Prostate gland (tissue), 2 donors: ENCODE measurements around the gene DMXL2.

Source experiments
- CTCF ChIP-seq, 4 experiments: fragments of 200-600 bp in 2 of 4; fragments of 450-650 bp in 2 of 4; sonication (generic) in 2 of 4; IDR thresholded peaks; 1 replicate in 3 of 4; 2 replicates in 1 of 4; pipeline ENCODE4 v1.5.1; 2016 to 2019; ENCODE audit warnings: antibody characterized with exemption in 4 of 4, mild to moderate bottlenecking in 2 of 4, moderate library complexity in 2 of 4
- POLR2A ChIP-seq: fragments of 450-650 bp; IDR thresholded peaks from one replicate; pipeline ENCODE4 v1.6.1; 2016; ENCODE audit warnings: antibody characterized with exemption, mild to moderate bottlenecking

GRCh38 chr15:51416129-51416528, 206.4 kb downstream of the DMXL2 start:
- TF ChIP-seq POLR2A (no peak), CTCF (IDR thresholded peaks at IDR 0.05) (no peak)
